ENCODE data around the gene PIK3CB.
"Not testable (repeated sequence)": the region's sequence is repeated elsewhere in the genome, so short reads cannot be mapped to it uniquely, and the experiment has no call there.

PIK3CB gene

GRCh38 chr3:138686771-138687221, 147.9 kb downstream of the PIK3CB start:
- no peak for TF ChIP-seq CTCF (IDR thresholded peaks at IDR 0.05; ENCODE audit: extremely low read depth, missing control alignments)
- peak; percentile 52 for DNase-seq (ENCODE audit: low spot score)

- no peak for DNase-seq (ENCODE audit: low spot score)
- no peak for TF ChIP-seq CTCF (IDR thresholded peaks at IDR 0.05; ENCODE audit: extremely low read depth, missing control alignments)
Measured at GRCh38 chr3:138684396-138684795, 150.3 kb downstream of the PIK3CB start.

- no peak for TF ChIP-seq CTCF (IDR thresholded peaks at IDR 0.05; ENCODE audit: extremely low read depth, missing control alignments)
- no peak for DNase-seq (ENCODE audit: low spot score)
Measured at GRCh38 chr3:138682648-138683047, 152.1 kb downstream of the PIK3CB start.

- no peak for DNase-seq (ENCODE audit: low spot score)
- no peak for TF ChIP-seq CTCF (IDR thresholded peaks at IDR 0.05; ENCODE audit: extremely low read depth, missing control alignments)
Measured at GRCh38 chr3:138681463-138682220, 153.1 kb downstream of the PIK3CB start.

- not testable (repeated sequence) for DNase-seq (ENCODE audit: low spot score)
Measured at GRCh38 chr3:138680974-138681373, 153.8 kb downstream of the PIK3CB start.

GRCh38 chr3:138678874-138679392, 155.8 kb downstream of the PIK3CB start:
- no peak for TF ChIP-seq CTCF (IDR thresholded peaks at IDR 0.05; ENCODE audit: extremely low read depth, missing control alignments)
- DNase-seq (ENCODE audit: low spot score), result no peak

GRCh38 chr3:138678086-138678485, 156.6 kb downstream of the PIK3CB start:
- no peak for TF ChIP-seq CTCF (IDR thresholded peaks at IDR 0.05; ENCODE audit: extremely low read depth, missing control alignments)
- no peak for DNase-seq (ENCODE audit: low spot score)

GRCh38 chr3:138675393-138675792, 159.3 kb downstream of the PIK3CB start:
- TF ChIP-seq CTCF (IDR thresholded peaks at IDR 0.05; ENCODE audit: extremely low read depth, missing control alignments), result no peak
- DNase-seq (ENCODE audit: low spot score), result no peak
